B cell (primary cell): ENCODE data around the gene CDH13.

Source experiments
- EZH2 ChIP-seq: IDR thresholded peaks from 2 replicates; pipeline ENCODE4 v1.6.1; 2012; ENCODE audit warnings: borderline replicate concordance, low read depth, mild to moderate bottlenecking, moderate library complexity, low read length; ENCODE audit not compliant: insufficient read depth, poor library complexity, severe bottlenecking
- TF ChIP-seq, protein P1 (sequence below): fragments of 200-600 bp; IDR thresholded peaks from one replicate; pipeline ENCODE4 v1.8.0; 2022; ENCODE audit warnings: antibody characterized with exemption, mild to moderate bottlenecking

DNA sequence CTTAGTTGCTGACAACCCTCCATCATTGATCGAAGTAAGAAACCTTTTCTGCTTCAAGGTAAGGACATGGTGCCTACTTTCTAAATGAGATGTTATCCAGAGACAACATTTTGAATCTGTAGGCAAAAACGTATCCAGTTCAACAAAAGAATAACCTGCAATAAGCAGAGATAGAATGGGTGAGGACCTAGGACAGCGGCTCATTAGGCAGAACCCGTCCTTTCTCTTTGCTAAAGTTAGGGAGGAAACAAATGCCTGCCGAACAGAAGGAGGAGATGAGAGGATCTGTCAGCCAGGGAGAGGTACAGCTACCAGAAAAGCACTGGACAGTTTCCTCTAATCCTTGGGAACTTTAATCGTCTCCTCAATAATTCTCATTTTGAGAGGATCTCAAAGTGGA is 183.3 kb downstream of the CDH13 start:
- no peak for TF ChIP-seq EZH2
- TF ChIP-seq, protein P1, sequence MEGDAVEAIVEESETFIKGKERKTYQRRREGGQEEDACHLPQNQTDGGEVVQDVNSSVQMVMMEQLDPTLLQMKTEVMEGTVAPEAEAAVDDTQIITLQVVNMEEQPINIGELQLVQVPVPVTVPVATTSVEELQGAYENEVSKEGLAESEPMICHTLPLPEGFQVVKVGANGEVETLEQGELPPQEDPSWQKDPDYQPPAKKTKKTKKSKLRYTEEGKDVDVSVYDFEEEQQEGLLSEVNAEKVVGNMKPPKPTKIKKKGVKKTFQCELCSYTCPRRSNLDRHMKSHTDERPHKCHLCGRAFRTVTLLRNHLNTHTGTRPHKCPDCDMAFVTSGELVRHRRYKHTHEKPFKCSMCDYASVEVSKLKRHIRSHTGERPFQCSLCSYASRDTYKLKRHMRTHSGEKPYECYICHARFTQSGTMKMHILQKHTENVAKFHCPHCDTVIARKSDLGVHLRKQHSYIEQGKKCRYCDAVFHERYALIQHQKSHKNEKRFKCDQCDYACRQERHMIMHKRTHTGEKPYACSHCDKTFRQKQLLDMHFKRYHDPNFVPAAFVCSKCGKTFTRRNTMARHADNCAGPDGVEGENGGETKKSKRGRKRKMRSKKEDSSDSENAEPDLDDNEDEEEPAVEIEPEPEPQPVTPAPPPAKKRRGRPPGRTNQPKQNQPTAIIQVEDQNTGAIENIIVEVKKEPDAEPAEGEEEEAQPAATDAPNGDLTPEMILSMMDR: no peak
